ENCODE data around the gene GORASP2.

- no peak for TF ChIP-seq CTCF (IDR thresholded peaks at IDR 0.05; ENCODE audit: low read length)
- TF ChIP-seq EZH2 (optimal IDR thresholded peaks at IDR 0.05; ENCODE audit: low read depth, low read length): no peak
These were observed 1.9 kb downstream of the GORASP2 start for GRCh38 chr2:170930991-170931266.

All from MM.1S (cell line).